ENCODE measurements around the gene CTNNA2.

CTNNA2 gene

DNA sequence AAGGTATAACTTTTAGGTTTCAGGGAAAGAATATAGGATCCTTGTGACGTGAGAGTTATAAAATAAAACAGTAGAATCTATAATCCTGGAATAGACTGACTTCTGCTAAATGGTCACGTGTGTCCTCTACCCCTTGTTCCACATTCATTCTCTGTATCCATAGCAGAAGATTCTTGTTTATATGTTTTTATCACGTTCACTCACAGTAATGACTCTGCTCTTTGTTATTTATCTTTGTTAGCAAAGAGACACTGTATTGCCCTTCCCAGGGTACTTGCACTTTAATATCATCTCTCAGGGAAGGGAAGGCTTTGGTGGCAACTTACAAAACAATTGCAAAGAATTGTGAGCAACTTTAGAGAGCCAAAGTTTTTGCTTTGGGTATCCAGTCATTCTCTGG, 997.9 kb downstream of the CTNNA2 start:
- DNase-seq (ENCODE audit: low read depth) = no peak
- H3K4me3 ChIP-seq (ENCODE audit: control insufficient read depth, low read depth, low read length) = no peak overlapping the region
- TF ChIP-seq, protein P1, sequence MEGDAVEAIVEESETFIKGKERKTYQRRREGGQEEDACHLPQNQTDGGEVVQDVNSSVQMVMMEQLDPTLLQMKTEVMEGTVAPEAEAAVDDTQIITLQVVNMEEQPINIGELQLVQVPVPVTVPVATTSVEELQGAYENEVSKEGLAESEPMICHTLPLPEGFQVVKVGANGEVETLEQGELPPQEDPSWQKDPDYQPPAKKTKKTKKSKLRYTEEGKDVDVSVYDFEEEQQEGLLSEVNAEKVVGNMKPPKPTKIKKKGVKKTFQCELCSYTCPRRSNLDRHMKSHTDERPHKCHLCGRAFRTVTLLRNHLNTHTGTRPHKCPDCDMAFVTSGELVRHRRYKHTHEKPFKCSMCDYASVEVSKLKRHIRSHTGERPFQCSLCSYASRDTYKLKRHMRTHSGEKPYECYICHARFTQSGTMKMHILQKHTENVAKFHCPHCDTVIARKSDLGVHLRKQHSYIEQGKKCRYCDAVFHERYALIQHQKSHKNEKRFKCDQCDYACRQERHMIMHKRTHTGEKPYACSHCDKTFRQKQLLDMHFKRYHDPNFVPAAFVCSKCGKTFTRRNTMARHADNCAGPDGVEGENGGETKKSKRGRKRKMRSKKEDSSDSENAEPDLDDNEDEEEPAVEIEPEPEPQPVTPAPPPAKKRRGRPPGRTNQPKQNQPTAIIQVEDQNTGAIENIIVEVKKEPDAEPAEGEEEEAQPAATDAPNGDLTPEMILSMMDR (conservative IDR thresholded peaks at IDR 0.05; ENCODE audit: control insufficient read depth, insufficient read depth, low read depth, low read length) = no peak

GRCh38 chr2:80515964-80516363, 1003.1 kb downstream of the CTNNA2 start:
- TF ChIP-seq, protein P1 (conservative IDR thresholded peaks at IDR 0.05; ENCODE audit: control insufficient read depth, insufficient read depth, low read depth, low read length) = no peak
- DNase-seq (ENCODE audit: low read depth) = no peak

GRCh38 chr2:80517316-80517715, 1004.5 kb downstream of the CTNNA2 start:
- TF ChIP-seq, protein P1 (conservative IDR thresholded peaks at IDR 0.05; ENCODE audit: control insufficient read depth, insufficient read depth, low read depth, low read length) = no peak
- H3K4me3 ChIP-seq (ENCODE audit: control insufficient read depth, low read depth, low read length) = no peak overlapping the region
- DNase-seq (ENCODE audit: low read depth) = no peak

More at GRCh38 chr2:80515964-80516363, 1003.1 kb downstream of the CTNNA2 start:
- no peak overlapping the region for H3K4me3 ChIP-seq (ENCODE audit: control insufficient read depth, low read depth, low read length)

DNA sequence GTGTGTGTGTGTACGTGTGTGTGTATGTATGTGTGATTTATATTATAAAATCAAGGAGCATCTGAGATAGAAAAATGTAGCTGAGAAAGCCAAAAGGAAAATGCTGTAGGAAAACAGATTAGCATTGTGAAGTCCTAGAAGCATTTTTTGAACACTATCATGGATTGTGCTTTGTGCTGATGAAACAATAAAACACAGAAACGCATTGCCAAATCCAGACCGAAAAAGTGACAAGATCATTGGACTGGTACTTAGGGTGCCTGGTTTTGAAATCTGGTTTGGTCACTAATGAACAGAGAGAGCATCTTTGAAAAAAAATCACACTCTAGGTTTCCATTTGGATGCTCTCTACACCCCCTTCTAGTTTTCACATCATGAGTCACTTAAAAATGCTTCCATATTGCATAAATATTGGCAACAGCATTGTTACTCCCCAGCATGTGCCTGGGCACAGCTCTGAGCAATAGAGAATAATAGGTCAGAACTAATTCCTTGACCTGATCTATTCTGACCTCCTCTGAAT, 1006.3 kb downstream of the CTNNA2 start:
- peak; percentile 8 for DNase-seq (ENCODE audit: low read depth)
- TF ChIP-seq, protein P1 (conservative IDR thresholded peaks at IDR 0.05; ENCODE audit: control insufficient read depth, insufficient read depth, low read depth, low read length) = no peak
- H3K4me3 ChIP-seq (ENCODE audit: control insufficient read depth, low read depth, low read length) = no peak overlapping the region

DNA sequence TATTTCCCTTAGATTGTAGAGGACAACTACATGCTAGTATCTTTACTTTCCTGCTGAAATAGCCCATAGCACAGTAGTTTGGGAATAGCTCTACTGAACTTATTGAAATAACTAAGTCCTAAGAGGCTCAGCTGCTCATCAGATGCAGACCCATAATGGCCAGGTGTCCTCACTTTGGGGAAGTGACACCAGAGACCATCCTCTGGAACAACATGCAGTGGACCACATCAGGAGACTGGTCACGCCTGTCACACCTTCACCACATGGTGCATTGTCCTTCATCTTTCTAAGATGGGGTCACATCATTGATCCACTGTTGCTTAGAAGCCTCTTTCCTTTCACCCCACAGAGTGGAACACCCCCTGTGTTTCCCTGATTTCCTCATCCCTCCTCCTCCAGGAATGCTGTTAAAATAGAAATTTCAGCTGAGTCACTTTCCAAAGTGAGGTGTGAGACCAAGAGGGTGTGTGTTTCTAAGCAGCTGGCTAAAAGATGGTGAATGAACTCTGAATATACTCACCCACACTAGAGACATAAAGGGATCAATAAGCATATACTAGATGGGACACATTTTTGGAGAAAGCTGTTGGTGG, 1006.9 kb downstream of the CTNNA2 start:
- TF ChIP-seq, protein P1 (conservative IDR thresholded peaks at IDR 0.05; ENCODE audit: control insufficient read depth, insufficient read depth, low read depth, low read length) = no peak
- no peak overlapping the region for H3K4me3 ChIP-seq (ENCODE audit: control insufficient read depth, low read depth, low read length)
- DNase-seq (ENCODE audit: low read depth) = peak; percentile 5

DNA sequence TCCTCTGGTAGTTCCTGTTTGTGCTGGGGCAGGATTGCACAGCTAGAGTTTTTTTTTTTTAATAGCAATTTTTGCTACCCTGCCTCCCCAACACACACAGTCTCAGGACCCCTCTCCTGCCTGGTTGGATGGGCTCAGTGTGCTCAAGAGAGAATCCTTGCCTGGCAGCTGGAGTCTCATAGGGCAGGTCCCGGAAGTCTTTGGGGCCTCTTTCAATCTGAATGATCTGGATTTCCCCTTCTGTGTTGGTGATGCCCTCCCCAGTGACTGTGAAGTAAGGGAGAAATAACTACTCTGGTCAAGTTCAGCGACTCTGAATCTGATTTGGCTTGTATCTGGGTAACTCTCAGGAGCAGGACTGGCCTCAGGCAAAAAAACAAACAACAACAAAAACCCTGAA, 1012.3 kb downstream of the CTNNA2 start:
- TF ChIP-seq, protein P1 (conservative IDR thresholded peaks at IDR 0.05; ENCODE audit: control insufficient read depth, insufficient read depth, low read depth, low read length) = no peak
- no peak overlapping the region for H3K4me3 ChIP-seq (ENCODE audit: control insufficient read depth, low read depth, low read length)
- DNase-seq (ENCODE audit: low read depth) = no peak

Measured in fibroblast of mammary gland (primary cell).